ENCODE results near the gene ORM1. TPM values are rescaled to one million over a fixed set of nuclear protein-coding genes. Genes with fewer than 3 reads are reported as not detected.

The ORM1 gene
- total and polyA plus RNA-seq, 2 of the 8 experiments (the other 6 are each of a cell fraction or from before 2014, with no cell fraction given) = 0.32 TPM; not detected in 1

- H3K9ac ChIP-seq (replicated peaks in 1 of 4; ENCODE audit: extremely low read depth in 1 of 4, low read depth in 3 of 4, low read length in 3 of 4) = no peak overlapping the region
- no peak overlapping the region for H4K5ac ChIP-seq (ENCODE audit: insufficient read length, low read depth, low read length)
- H2BK12ac ChIP-seq (ENCODE audit: low read depth, low read length) = no peak overlapping the region
- no peaks in the 10 kb centered on the region for H3K9me3 ChIP-seq (ENCODE audit: insufficient read depth in 2 of 2, low read depth in 1 of 2, low read length in 1 of 2)
- no peak overlapping the region for H4K91ac ChIP-seq (replicated peaks; ENCODE audit: insufficient read length, low read length)
- no peak overlapping the region for H3K23ac ChIP-seq (ENCODE audit: insufficient read length)
- POLR2A ChIA-PET (ENCODE audit: partially characterized antibody) = no interaction called here
- H2BK120ac ChIP-seq (replicated peaks; ENCODE audit: low read depth, low read length) = no peak overlapping the region
- DNase-seq (ENCODE audit: low read depth in 1 of 2, low spot score in 2 of 2) (no peak), FAIRE-seq (no peak)
- peaks cover 0 to 4% (median 0%) of the 10 kb centered on the region in 4 experiments; a peak in 1 of 8 replicates for H3K36me3 ChIP-seq (ENCODE audit: control insufficient read depth in 2 of 4, insufficient read depth in 4 of 4, low read length in 3 of 4)
- H3K4me2 ChIP-seq (ENCODE audit: insufficient read depth in 1 of 2, low read depth in 2 of 2, low read length in 2 of 2) = no peak overlapping the region
- WGBS, 2 experiments (ENCODE audit: extremely low coverage in 1 of 2, insufficient coverage in 1 of 2, insufficient read length in 1 of 2, insufficient replicate concordance in 2 of 2, low coverage in 1 of 2, low lambda C conversion rate in 2 of 2, missing lambda C conversion rate in 1 of 2) = 90% methylated on average over 10 of the region's 10 CpGs; no CpG with 5 or more reads in 1 of the 2 experiments
- H4K20me1 ChIP-seq (replicated peaks in 1 of 2; ENCODE audit: control insufficient read depth in 1 of 2, insufficient read depth in 2 of 2, low read length in 2 of 2) = peaks cover 1 to 6% of the 10 kb centered on the region in 2 experiments
- H3K27ac ChIP-seq (ENCODE audit: low read depth, low read length) = no peak overlapping the region
- H2AK5ac ChIP-seq (ENCODE audit: low read depth, low read length) = no peak overlapping the region
- no peaks in the 10 kb centered on the region for H3K79me2 ChIP-seq (ENCODE audit: control insufficient read depth in 1 of 2, insufficient read depth in 2 of 2, low read length in 2 of 2)
- H3K23me2 ChIP-seq (ENCODE audit: low read depth, low read length) = peaks cover 6% of the 10 kb centered on the region; the same call in 1 of the 2 replicates
- H2AFZ ChIP-seq (ENCODE audit: low read length) = no peak overlapping the region
- no peak overlapping the region for H3K4me3 ChIP-seq (ENCODE audit: extremely low read depth in 1 of 4, insufficient read depth in 2 of 4, low read depth in 3 of 4, low read length in 4 of 4)
- no peak overlapping the region for H2BK15ac ChIP-seq (ENCODE audit: low read length)
- H4K8ac ChIP-seq (ENCODE audit: extremely low read depth, insufficient read depth, low read length) = no peak overlapping the region
- CTCF ChIA-PET (ENCODE audit: partially characterized antibody) = interaction anchor here (0.8 to 3.1 kb wide), 4 partner anchors 11 to 174 kb away, joined by 3 to 18 read pairs (median 6); no protein-coding TSS in a partner anchor
- H3K14ac ChIP-seq (ENCODE audit: insufficient read length) = no peak overlapping the region
- H3K18ac ChIP-seq (ENCODE audit: extremely low read depth, low read length) = no peak overlapping the region
- no peaks in the 10 kb centered on the region for H3K27me3 ChIP-seq (replicated peaks in 1 of 4; ENCODE audit: control insufficient read depth in 3 of 4, extremely low read depth in 1 of 4, insufficient read depth in 3 of 4, low read length in 3 of 4)
- no peaks in the 10 kb centered on the region for H3K79me1 ChIP-seq (ENCODE audit: low read depth, low read length)
- no peak overlapping the region for H2BK5ac ChIP-seq (ENCODE audit: low read depth, low read length)
- no peak overlapping the region for H3K4ac ChIP-seq (replicated peaks; ENCODE audit: insufficient read length, low read depth, low read length)
- H3K56ac ChIP-seq (replicated peaks; ENCODE audit: insufficient read length, low read depth, low read length) = no peak overlapping the region
- H3K4me1 ChIP-seq (replicated peaks in 1 of 4; ENCODE audit: control insufficient read depth in 3 of 4, insufficient read depth in 4 of 4, low read length in 3 of 4) = peaks cover 0 to 10% (median 1%) of the 10 kb centered on the region in 4 experiments; a peak in 3 of 7 replicates
- H2BK20ac ChIP-seq (ENCODE audit: low read length) = no peak overlapping the region
- TF ChIP-seq RNF2 (IDR thresholded peaks at IDR 0.05; ENCODE audit: borderline replicate concordance, low read depth, low read length, missing control alignments, poor library complexity, severe bottlenecking) (no peak), BCL11A (IDR thresholded peaks at IDR 0.05; ENCODE audit: low read depth in 2 of 2, low read length in 2 of 2) (no peak), POU5F1 (IDR thresholded peaks at IDR 0.05; ENCODE audit: low read depth, low read length) (no peak), NRF1 (IDR thresholded peaks at IDR 0.05; ENCODE audit: low read depth, low read length) (no peak), RAD21 (IDR thresholded peaks at IDR 0.05 in 1 of 2, conservative IDR thresholded peaks at IDR 0.05 in 1 of 2; ENCODE audit: low read depth in 2 of 2, low read length in 2 of 2) (no peak), EP300 (IDR thresholded peaks at IDR 0.05; ENCODE audit: borderline replicate concordance in 1 of 2, low read depth in 2 of 2, low read length in 2 of 2) (no peak), EGR1 (IDR thresholded peaks at IDR 0.05; ENCODE audit: borderline replicate concordance, low read depth, low read length) (no peak), GTF2F1 (IDR thresholded peaks at IDR 0.05; ENCODE audit: borderline replicate concordance, low read depth, low read length) (no peak), RBBP5 (IDR thresholded peaks at IDR 0.05; ENCODE audit: borderline replicate concordance, low read depth, low read length) (no peak), RXRA (IDR thresholded peaks at IDR 0.05; ENCODE audit: insufficient read depth, low read depth, low read length) (no peak), POLR2A (IDR thresholded peaks at IDR 0.05; ENCODE audit: control extremely low read depth in 1 of 2, low read depth in 2 of 2, low read length in 2 of 2) (no peak), CBX5 (IDR thresholded peaks at IDR 0.05; ENCODE audit: low read depth, low read length) (no peak), SP1 (IDR thresholded peaks at IDR 0.05; ENCODE audit: low read depth, low read length) (no peak)
These were observed 40.8 kb upstream of the ORM1 start for GRCh38 chr9:114282104-114282485.

Data from H1 (cell line).